HG02938 (cell line): Measurements from ENCODE around the gene ABCF2.

Experiments
- ATAC-seq: cut with Tn5 transposase; IDR thresholded peaks from one replicate; pipeline ENCODE4 v1.9.1; 2021; ENCODE audit warnings: mild to moderate bottlenecking, moderate library complexity; ENCODE audit not compliant: unreplicated experiment

The ABCF2 gene

GRCh38 chr7:151175047-151175792 lies 51.8 kb downstream of the ABCF2 start:
- ATAC-seq = no peak

DNA sequence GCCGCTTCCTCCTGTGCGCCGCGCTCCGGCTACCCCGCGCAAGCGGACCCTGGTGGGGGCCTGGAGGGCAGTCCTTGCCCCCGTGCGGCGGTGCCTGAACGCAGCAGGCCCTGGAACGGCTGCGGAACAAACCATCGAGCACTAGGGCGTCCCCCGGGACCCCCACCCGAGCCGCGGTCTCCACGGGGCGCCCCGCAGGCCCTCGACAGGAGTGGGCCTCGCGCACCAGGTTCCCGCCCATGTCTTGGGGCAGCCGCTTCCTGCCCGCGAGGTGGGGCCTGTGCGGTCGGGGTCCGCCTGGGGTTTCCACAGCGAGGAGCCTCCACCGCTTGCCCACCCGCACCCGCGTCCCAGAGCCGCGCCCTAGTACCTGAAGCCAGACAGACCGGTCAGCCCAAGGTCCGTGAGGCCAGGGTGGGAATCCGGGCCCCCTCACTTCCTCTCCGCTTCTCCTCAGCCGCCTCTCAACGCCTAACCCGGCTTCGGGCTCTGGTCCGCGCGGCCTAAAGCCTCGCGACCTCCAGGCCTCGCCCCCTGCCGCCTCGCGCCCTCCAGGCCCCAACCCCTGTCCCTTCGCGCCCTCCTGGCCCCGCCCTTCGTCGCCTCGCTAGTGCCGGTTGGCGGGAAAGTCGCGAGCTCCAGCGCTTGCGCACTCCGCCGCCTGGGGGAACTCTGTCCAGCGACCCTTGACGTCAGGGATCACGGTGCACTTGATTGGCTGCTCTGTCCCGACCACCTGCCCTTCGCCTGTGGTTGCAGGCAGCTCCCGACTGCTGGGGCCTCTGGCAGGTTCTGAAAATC lies 52.6 kb downstream of the ABCF2 start:
- ATAC-seq = no peak

DNA sequence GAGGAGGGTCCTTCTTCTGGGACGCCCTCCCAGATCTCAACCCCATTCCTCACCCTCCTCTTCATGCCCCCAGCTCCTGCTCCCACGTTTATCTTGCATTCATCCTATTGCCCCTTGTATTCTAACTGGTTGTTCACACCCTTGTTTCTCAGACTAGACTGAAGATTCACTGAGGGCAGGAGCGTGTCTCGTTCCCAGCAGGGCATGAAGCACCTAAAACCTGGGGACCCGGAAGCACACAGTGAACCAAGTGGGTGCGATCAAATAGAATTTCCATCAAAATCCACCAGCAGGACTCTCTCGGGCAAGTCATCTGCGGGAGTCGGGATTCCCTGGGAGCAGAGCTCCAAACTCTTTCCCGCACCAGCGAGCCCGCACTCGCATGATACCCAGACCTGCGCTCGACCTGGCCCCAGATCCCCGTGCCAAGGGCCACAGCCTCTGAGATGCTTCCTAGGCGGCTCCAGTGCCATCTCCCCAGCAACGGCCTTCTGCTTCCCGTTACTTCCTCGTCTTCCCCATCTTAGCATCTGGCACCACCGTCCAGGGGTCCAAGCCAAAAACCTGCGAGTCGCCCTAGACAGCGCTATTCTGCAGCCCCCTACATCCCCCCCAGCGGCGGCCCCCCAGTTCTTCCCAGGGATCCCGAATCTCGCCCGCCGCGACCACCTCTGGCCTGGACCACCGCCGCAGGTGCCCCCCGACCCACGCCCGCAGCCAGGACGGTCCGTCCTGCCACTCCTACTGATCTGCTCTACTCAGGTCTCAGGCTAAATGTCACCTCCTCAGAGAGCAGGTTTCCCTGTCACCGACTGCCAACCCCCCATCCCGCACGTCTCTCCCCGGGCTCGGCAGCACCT lies 53.4 kb downstream of the ABCF2 start:
- ATAC-seq = no peak

GRCh38 chr7:151172273-151173141 lies 54.5 kb downstream of the ABCF2 start:
- no peak for ATAC-seq

GRCh38 chr7:151168787-151169162 lies 58.2 kb downstream of the ABCF2 start:
- no peak for ATAC-seq

GRCh38 chr7:151168003-151168786 lies 58.8 kb downstream of the ABCF2 start:
- no peak for ATAC-seq

- ATAC-seq = no peak
Measured at GRCh38 chr7:151167197-151167961, 59.6 kb downstream of the ABCF2 start, which contains the start of gene GBX1. Gene GBX1 (minus strand): TSS chr7:151167694. CDS start chr7:151167548, 146 bp downstream.

DNA sequence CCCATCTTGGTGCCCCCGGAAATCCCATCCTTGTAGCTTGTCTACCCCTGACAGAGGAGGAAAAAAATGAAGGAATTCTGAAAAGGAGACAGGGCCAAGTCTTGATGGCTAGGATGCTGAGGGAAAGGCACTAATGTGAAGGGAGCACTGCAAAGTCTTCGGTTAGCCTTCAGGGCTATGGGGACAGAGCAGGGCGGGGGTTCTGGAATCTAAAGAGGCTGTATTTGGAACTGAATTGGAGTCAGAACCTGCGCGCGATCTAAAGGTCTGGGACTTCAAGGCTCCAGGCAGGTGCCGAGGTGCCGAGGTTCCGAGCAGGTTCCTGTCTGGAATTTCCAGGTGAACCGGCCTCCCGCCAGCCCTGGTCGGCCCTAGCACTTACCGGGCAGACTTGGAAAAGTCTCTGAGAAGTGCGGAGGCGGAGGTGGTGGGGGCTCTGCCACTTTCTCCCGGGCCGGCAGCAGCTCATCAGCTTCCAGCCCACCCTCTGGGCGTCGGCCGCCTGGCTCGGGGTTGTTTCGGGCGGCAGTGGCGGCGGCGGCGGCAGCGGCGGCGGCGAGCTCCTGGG lies 60.3 kb downstream of the ABCF2 start:
- no peak for ATAC-seq
